Measurements from ENCODE around the gene GALE. TPM values are rescaled to one million over a fixed set of nuclear protein-coding genes. Genes with fewer than 3 reads are reported as not detected.
A peak's percentile ranks its signal among the peaks of the same experiment; 100 is the strongest.

Gene GALE
- total and polyA plus RNA-seq, 2 donors (not counting 3 experiments of a cell fraction or from before 2014, with no cell fraction given) = 42.9 to 64.7 TPM

DNA sequence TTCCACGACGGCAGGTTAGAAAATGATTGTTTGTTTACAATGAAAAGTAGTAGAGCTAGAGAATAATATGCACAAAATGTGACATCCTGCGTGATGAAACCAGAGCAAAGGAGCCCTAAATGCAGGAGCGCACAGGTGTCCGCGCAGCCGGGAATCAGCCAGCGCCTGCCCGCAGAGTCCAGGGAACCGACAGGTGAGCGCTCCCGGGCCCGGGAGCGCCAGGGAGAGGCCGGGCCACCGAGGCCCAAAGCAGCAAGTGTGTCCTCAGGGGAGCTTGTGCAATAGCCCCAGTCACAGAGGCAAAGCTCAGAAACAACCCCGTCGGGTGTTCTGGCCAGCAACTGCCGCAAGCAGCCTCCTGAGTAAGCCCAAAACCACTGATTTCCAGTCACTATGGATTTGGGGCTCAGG lies 789 bp upstream of the GALE start:
- peak; percentile 54 for TF ChIP-seq EZH2 (IDR thresholded peaks at IDR 0.05; ENCODE audit: borderline replicate concordance, low read depth, low read length, severe bottlenecking)
- no peak for TF ChIP-seq MAX (IDR thresholded peaks at IDR 0.05; ENCODE audit: insufficient read depth, insufficient read length)
- no peaks in the 10 kb centered on the region for H3K27me3 ChIP-seq (ENCODE audit: control insufficient read depth in 2 of 2, insufficient read depth in 2 of 2, low read length in 2 of 2)
- peak overlapping the region; percentile 45 to 83 (median 73) for H3K4me3 ChIP-seq (replicated peaks in 1 of 3; ENCODE audit: insufficient read depth in 1 of 3, low read depth in 1 of 3, low read length in 3 of 3)
- H3K27ac ChIP-seq (ENCODE audit: insufficient read depth, low read depth, low read length) = peak overlapping the region; percentile 25
- H4K20me1 ChIP-seq (replicated peaks; ENCODE audit: control insufficient read depth, extremely low read depth, insufficient read depth, low read length) = no peaks in the 10 kb centered on the region
- no peaks in the 10 kb centered on the region for H3K79me2 ChIP-seq (ENCODE audit: control insufficient read depth, insufficient read depth, low read length)
- POLR2A ChIA-PET = interaction anchor here (1.6 kb wide), 1 partner anchor 23 kb away, joined by 3 read pairs; the partner anchor contains the start of gene PITHD1
- BruUV-seq (replicated peaks) = no TSS peak
- H3K9ac ChIP-seq (replicated peaks; ENCODE audit: extremely low read depth, insufficient read depth, low read length) = peak overlapping the region; percentile 77
- no peaks in the 10 kb centered on the region for H3K9me1 ChIP-seq (replicated peaks; ENCODE audit: control insufficient read depth, extremely low read depth, insufficient read depth, low read length)
- intact Hi-C loops (cut with micrococcal nuclease) (loop anchor here (2.0 to 5.0 kb wide), 2 partner anchors 157 to 244 kb away; partner anchors contain the start of genes ID3 and PNRC2), dilution Hi-C loops (cut with MboI; ENCODE audit: extremely low pct_ligation_motif_present, low sequenced_read_pairs) (no loop called here)
- H3K36me3 ChIP-seq (ENCODE audit: control insufficient read depth in 2 of 2, extremely low read depth in 1 of 2, insufficient read depth in 2 of 2, low read length in 2 of 2) = peaks cover 0 to 19% of the 10 kb centered on the region in 2 experiments
- FAIRE-seq = no peak
- H3K4me1 ChIP-seq (ENCODE audit: control insufficient read depth, extremely low read depth, insufficient read depth, low read length) = peaks cover 15% of the 10 kb centered on the region
- peak overlapping the region; percentile 49 for H2AFZ ChIP-seq (ENCODE audit: low read depth, low read length)
- peak overlapping the region; percentile 91 for H3K4me2 ChIP-seq (ENCODE audit: insufficient read depth, low read length)
- DNase-seq (ENCODE audit: low read depth, low spot score) = no peak
- no peaks in the 10 kb centered on the region for H3K9me3 ChIP-seq (replicated peaks; ENCODE audit: control insufficient read depth, insufficient read depth, low read length)
- CTCF ChIA-PET = interaction anchor here (1.0 to 2.1 kb wide), 6 partner anchors 9 to 115 kb away, joined by 3 to 8 read pairs (median 5); partner anchors contain the start of gene PITHD1

- H3K9me1 ChIP-seq (replicated peaks; ENCODE audit: control insufficient read depth, extremely low read depth, insufficient read depth, low read length) = no peaks in the 10 kb centered on the region
- H3K79me2 ChIP-seq (ENCODE audit: control insufficient read depth, insufficient read depth, low read length) = no peaks in the 10 kb centered on the region
- peak overlapping the region; percentile 45 to 83 (median 55) for H3K4me3 ChIP-seq (replicated peaks in 1 of 3; ENCODE audit: insufficient read depth in 1 of 3, low read depth in 1 of 3, low read length in 3 of 3)
- no peak overlapping the region for H2AFZ ChIP-seq (ENCODE audit: low read depth, low read length)
- peaks cover 15% of the 10 kb centered on the region for H3K4me1 ChIP-seq (ENCODE audit: control insufficient read depth, extremely low read depth, insufficient read depth, low read length)
- peak overlapping the region; percentile 56 for H3K4me2 ChIP-seq (ENCODE audit: insufficient read depth, low read length)
- POLR2A ChIA-PET = interaction anchor here (0.9 to 1.8 kb wide), 5 partner anchors 8 to 25 kb away, joined by 3 to 9 read pairs (median 5); partner anchors contain the start of genes LYPLA2 and PITHD1
- DNase-seq (ENCODE audit: low read depth, low spot score) (peak; percentile 85), FAIRE-seq (peak; percentile 12)
- intact Hi-C loops (cut with micrococcal nuclease) = loop anchor here (1.0 to 5.0 kb wide), 5 partner anchors 8 to 242 kb away; partner anchors contain the start of genes ID3, LYPLA2, PITHD1 and PNRC2
- H3K27ac ChIP-seq (ENCODE audit: insufficient read depth, low read depth, low read length) = peak overlapping the region; percentile 62
- BruUV-seq (replicated peaks) = TSS peak; percentile 74
- no peaks in the 10 kb centered on the region for H4K20me1 ChIP-seq (replicated peaks; ENCODE audit: control insufficient read depth, extremely low read depth, insufficient read depth, low read length)
- peak; percentile 97 for TF ChIP-seq POLR2A (IDR thresholded peaks at IDR 0.05; ENCODE audit: low read depth, low read length)
- TF ChIP-seq GATA2 (IDR thresholded peaks at IDR 0.05; ENCODE audit: insufficient read depth, insufficient read length, low read depth, low read length) = no peak
- peak; percentile 76 for TF ChIP-seq MYC (IDR thresholded peaks at IDR 0.05; ENCODE audit: low read depth, low read length)
- no peak for TF ChIP-seq CTCF (IDR thresholded peaks at IDR 0.05; ENCODE audit: extremely low read depth in 1 of 2, insufficient read depth in 1 of 2, low read depth in 1 of 2, low read length in 2 of 2)
- TF ChIP-seq FOS (IDR thresholded peaks at IDR 0.05; ENCODE audit: borderline replicate concordance, insufficient read depth, low read length) = peak; percentile 78
- TF ChIP-seq POLR2AphosphoS5 (IDR thresholded peaks at IDR 0.05; ENCODE audit: insufficient read depth, low read depth, low read length) = peak; percentile 95
- no peak for TF ChIP-seq EZH2 (IDR thresholded peaks at IDR 0.05; ENCODE audit: borderline replicate concordance, low read depth, low read length, severe bottlenecking)
- peak; percentile 70 for TF ChIP-seq MAX (IDR thresholded peaks at IDR 0.05; ENCODE audit: insufficient read depth, insufficient read length)
- no peak for TF ChIP-seq JUN (IDR thresholded peaks at IDR 0.05; ENCODE audit: borderline replicate concordance, insufficient read depth, insufficient read length, low read depth)
- dilution Hi-C loops (cut with MboI; ENCODE audit: extremely low pct_ligation_motif_present, low sequenced_read_pairs) = no loop called here
- H3K36me3 ChIP-seq (ENCODE audit: control insufficient read depth in 2 of 2, extremely low read depth in 1 of 2, insufficient read depth in 2 of 2, low read length in 2 of 2) = peaks cover 0 to 27% of the 10 kb centered on the region in 2 experiments
- H3K9me3 ChIP-seq (replicated peaks; ENCODE audit: control insufficient read depth, insufficient read depth, low read length) = no peaks in the 10 kb centered on the region
- CTCF ChIA-PET = interaction anchor here (0.7 to 4.6 kb wide), 6 partner anchors 8 to 28 kb away, joined by 3 to 43 read pairs (median 8); partner anchors contain the start of genes HMGCL and PITHD1
- no peaks in the 10 kb centered on the region for H3K27me3 ChIP-seq (ENCODE audit: control insufficient read depth in 2 of 2, insufficient read depth in 2 of 2, low read length in 2 of 2)
- H3K9ac ChIP-seq (replicated peaks; ENCODE audit: extremely low read depth, insufficient read depth, low read length) = peak overlapping the region; percentile 87
Measured at GRCh38 chr1:23799570-23800399, 769 bp downstream of the GALE start.

All from endothelial cell of umbilical vein (primary cell).